ENCODE measurements around the gene RHCE. TPM values are rescaled to one million over a fixed set of nuclear protein-coding genes. Genes with fewer than 3 reads are reported as not detected.
"Not testable (repeated sequence)": the region's sequence is repeated elsewhere in the genome, so short reads cannot be mapped to it uniquely, and the experiment has no call there.

The RHCE gene
- total RNA-seq, 1 experiment from 2014 or later: not detected

GRCh38 chr1:25461849-25462248, 41.2 kb upstream of the RHCE start:
- no peak for ATAC-seq
- BruUV-seq (replicated peaks): no TSS peak
- ChIA-PET POLR2A (interaction anchor here (0.5 kb wide), 1 partner anchor 13 kb away, joined by 5 read pairs; no protein-coding TSS in a partner anchor), CTCF (no interaction called here)
- intact Hi-C loops (cut with micrococcal nuclease; ENCODE audit: unreplicated experiment): no loop called here
- H3K4me3 ChIP-seq (ENCODE audit: low read depth in 2 of 2, low read length in 2 of 2): no peak overlapping the region
- DNase-seq (ENCODE audit: low read depth, low spot score): no peak
- in situ Hi-C loops (cut with HindIII; ENCODE audit: low pct_unique_long_range_greater_than_20kb, low sequenced_read_pairs): no loop called here
- no peak overlapping the region for H3K27ac ChIP-seq (ENCODE audit: low read length)
- H3K9me3 ChIP-seq (ENCODE audit: control insufficient read depth, insufficient read depth, low read depth, low read length): no peaks in the 10 kb centered on the region
- H3K27me3 ChIP-seq (ENCODE audit: control insufficient read depth, insufficient read depth, low read length): no peaks in the 10 kb centered on the region
- TF ChIP-seq REST (IDR thresholded peaks at IDR 0.05; ENCODE audit: insufficient read depth in 1 of 2, low read depth in 2 of 2, low read length in 1 of 2): no peak
- TF ChIP-seq SIN3A (IDR thresholded peaks at IDR 0.05; ENCODE audit: borderline replicate concordance, insufficient read depth, low read depth, low read length): no peak
- no peak for TF ChIP-seq POLR2AphosphoS5 (IDR thresholded peaks at IDR 0.05; ENCODE audit: low read depth, low read length)
- H3K4me1 ChIP-seq (ENCODE audit: control insufficient read depth, insufficient read depth, low read length): no peaks in the 10 kb centered on the region
- no peaks in the 10 kb centered on the region for H3K36me3 ChIP-seq (ENCODE audit: control insufficient read depth, insufficient read depth, low read length)

- H3K36me3 ChIP-seq (ENCODE audit: control insufficient read depth, insufficient read depth, low read length); BruUV-seq (replicated peaks); ATAC-seq; in situ Hi-C loops (cut with HindIII; ENCODE audit: low pct_unique_long_range_greater_than_20kb, low sequenced_read_pairs); DNase-seq (ENCODE audit: low read depth, low spot score); CTCF ChIA-PET; H3K4me1 ChIP-seq (ENCODE audit: control insufficient read depth, insufficient read depth, low read length); H3K4me3 ChIP-seq (ENCODE audit: low read depth in 2 of 2, low read length in 2 of 2); H3K9me3 ChIP-seq (ENCODE audit: control insufficient read depth, insufficient read depth, low read depth, low read length); H3K27ac ChIP-seq (ENCODE audit: low read length); H3K27me3 ChIP-seq (ENCODE audit: control insufficient read depth, insufficient read depth, low read length); POLR2A ChIA-PET; intact Hi-C loops (cut with micrococcal nuclease; ENCODE audit: unreplicated experiment): not testable (repeated sequence)
Observed at GRCh38 chr1:25460816-25461215, 40.2 kb upstream of the RHCE start.

GRCh38 chr1:25460020-25460419, 39.4 kb upstream of the RHCE start:
- Histone ChIP-seq H3K9me3 (ENCODE audit: control insufficient read depth, insufficient read depth, low read depth, low read length) (no peaks in the 10 kb centered on the region), H3K36me3 (ENCODE audit: control insufficient read depth, insufficient read depth, low read length) (no peaks in the 10 kb centered on the region), H3K4me3 (ENCODE audit: low read depth in 2 of 2, low read length in 2 of 2) (no peak overlapping the region), H3K27me3 (ENCODE audit: control insufficient read depth, insufficient read depth, low read length) (no peaks in the 10 kb centered on the region), H3K27ac (ENCODE audit: low read length) (no peak overlapping the region), H3K4me1 (ENCODE audit: control insufficient read depth, insufficient read depth, low read length) (no peaks in the 10 kb centered on the region)
- intact Hi-C loops (cut with micrococcal nuclease; ENCODE audit: unreplicated experiment): no loop called here
- ChIA-PET CTCF (no interaction called here), POLR2A (interaction anchor here (0.7 kb wide), 1 partner anchor 155 kb away, joined by 4 read pairs; no protein-coding TSS in a partner anchor)
- in situ Hi-C loops (cut with HindIII; ENCODE audit: low pct_unique_long_range_greater_than_20kb, low sequenced_read_pairs): no loop called here
- no peak for DNase-seq (ENCODE audit: low read depth, low spot score)
- no peak for ATAC-seq
- no TSS peak for BruUV-seq (replicated peaks)
- no peak for TF ChIP-seq CTCF (IDR thresholded peaks at IDR 0.05)
- TF ChIP-seq REST (IDR thresholded peaks at IDR 0.05; ENCODE audit: insufficient read depth in 1 of 2, low read depth in 2 of 2, low read length in 1 of 2): no peak
- TF ChIP-seq SIN3A (IDR thresholded peaks at IDR 0.05; ENCODE audit: borderline replicate concordance, insufficient read depth, low read depth, low read length): no peak
- TF ChIP-seq POLR2AphosphoS5 (IDR thresholded peaks at IDR 0.05; ENCODE audit: low read depth, low read length): no peak
- TF ChIP-seq TCF7L2 (IDR thresholded peaks at IDR 0.05; ENCODE audit: low read depth, low read length): no peak

Measured in Panc1 (cell line).